HG03342 (cell line): ENCODE data around the gene MB21D2.

Source experiments
- ATAC-seq: cut with Tn5 transposase; IDR thresholded peaks from one replicate; pipeline ENCODE4 v1.9.1; 2021; ENCODE audit warnings: mild to moderate bottlenecking, moderate library complexity; ENCODE audit not compliant: unreplicated experiment

MB21D2 gene

DNA sequence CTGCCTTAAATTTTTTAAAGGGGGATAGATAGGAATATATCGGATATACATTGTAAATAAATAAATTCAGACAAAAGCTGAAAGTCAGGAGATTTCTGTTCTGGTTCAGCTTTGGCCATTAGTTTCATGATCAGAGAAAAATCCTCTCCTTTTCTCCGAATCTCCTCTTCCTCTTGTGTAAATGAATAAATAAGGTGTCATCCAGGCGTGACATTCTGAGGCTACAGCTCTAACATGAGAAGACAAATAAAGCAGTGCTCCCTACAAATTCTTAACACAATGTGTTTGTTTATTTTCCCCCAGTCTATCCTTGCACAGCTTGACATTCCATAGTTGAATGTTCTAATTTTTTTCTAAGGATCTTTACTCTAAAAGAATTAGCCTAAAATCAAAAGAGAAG is 9.4 kb upstream of the MB21D2 start:
- no peak for ATAC-seq

DNA sequence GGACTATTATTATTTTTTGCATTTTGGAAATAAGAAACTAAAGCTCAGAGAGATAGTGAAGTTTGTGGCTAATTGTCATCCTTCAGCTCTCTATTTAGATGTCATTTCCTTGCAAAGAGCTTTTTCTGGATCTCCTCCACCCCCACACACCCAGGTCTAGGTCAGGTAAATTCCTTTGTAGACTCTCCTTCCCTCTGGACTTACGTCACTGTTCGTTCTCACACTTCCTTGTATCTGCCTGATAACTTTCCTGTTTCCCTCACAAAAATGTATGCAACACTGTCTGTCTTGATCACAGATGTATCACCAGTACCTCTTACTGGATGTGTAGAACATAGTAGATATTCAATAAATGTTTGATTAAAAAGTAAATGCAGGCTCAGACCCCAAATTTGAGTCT is 6.1 kb upstream of the MB21D2 start:
- ATAC-seq: no peak

DNA sequence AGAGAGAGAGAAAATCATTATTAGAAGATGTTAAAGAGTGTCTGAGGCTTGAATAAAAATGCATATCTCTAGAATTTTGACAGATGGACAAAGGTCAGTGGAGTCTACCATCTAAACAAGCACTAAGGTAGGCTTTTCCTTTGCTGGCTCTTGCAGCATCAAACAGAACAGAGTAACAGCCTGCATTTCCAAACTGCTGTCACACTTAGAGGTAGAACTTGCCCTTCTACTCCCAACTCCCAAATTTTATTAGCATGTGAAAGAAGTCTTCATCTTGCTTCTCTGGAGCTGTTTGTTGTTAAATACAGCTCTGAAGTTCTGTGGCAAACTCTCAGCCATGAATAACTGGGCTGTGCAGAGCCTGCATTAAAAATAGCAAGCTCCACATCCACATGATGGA is 4.1 kb upstream of the MB21D2 start:
- ATAC-seq: no peak

DNA sequence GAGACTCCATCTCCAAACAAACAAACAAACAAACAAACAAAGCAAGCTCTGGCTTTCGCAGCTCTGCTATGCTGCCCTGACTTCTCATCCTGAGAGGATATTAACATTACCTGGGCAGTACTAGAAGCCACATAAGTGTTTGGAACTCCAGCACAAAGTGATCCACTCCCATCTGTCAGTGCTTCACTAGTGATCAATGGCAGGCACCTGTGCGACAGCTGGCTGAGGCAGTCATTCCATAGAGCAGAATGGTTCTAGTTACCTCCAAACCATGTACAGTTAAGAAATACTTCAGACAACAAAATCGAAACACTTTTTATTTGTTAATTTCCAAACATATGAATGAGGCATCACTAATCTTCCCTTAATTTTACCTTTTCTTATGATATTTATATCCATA is 2.8 kb upstream of the MB21D2 start:
- no peak for ATAC-seq

DNA sequence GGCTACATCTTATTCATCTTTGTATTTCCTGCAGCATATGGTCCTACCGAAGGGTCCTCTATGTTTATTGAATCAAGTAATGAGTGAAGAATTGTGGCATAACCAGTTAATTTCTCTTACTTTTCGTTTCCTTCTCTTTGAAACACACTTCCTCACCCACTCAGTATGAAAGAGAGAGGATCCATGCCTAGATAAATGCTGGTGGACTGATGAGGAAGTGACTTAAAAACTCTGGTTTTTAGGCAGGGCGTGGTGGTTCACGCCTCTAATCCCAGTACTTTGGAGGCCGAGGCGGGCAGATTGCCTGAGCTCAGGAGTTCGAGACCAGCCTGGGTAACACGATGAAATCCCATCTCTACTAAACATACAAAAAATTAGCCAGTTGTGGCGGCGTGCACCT is 2.2 kb upstream of the MB21D2 start:
- no peak for ATAC-seq

DNA sequence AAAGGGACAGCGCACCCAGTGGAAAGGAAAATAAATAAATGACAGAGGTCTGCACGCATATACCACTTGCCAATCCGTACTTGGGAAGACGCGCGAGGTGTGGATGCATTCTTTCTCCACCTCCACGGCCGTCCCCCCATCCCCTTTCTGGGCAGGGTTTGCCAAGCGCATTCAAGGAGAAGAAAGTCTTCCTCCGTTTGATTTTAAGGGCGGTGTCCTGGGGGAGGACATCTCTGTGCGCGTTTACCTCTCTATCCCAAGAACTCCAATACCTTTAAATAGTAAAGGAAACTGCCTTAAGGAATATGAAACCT is 576 bp upstream of the MB21D2 start:
- ATAC-seq: no peak

DNA sequence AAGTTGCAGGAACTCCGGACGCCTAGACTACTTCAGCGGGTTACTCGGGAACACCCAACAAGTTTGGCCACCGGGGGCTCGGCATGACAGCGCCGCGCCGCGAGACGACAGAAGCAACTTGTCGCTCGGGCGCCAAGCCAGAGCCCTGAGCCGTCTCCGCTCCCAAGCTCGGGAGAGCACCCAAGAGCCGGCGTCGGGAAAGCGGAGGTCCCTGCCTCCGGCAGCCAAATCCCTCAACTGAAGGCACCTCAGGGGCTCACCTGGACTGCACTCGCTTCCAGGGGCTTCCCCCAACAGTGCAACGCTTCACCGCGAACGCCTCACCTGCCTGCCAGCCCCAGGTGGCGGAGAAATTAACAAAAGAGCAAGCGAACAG is 640 bp downstream of the MB21D2 start:
- peak; percentile 33 for ATAC-seq

DNA sequence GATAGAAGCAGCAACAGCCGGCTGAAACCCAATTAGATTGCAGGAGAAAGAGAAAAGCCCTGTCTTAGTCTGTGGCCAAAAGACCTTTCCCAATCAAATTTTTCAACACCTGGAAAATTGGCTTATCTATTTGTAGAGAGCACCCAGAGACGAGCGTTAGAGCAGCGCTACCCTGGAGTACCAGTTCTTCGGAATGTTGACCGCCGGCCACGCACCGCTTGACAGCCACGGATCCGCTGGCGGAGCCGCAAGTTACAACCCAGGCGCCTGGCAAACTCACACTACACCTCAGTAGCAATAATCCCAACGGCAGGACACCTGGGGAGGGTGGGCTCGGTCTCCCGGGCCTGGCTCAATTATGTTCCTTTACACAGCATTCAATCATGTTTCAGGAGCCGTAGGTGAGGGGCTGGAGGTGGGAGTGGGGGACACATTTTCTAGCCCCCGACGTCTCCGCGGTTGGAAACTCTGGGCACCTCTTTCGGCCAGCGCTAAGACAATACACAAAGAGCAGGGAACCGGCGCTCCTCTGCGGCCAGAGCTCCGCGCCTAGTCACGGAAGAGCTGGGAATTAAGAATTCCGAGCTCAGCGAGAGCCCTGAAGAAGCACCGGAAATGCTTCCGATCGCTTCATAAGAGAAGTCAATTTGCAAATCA is 1.2 kb downstream of the MB21D2 start:
- peak; percentile 9 for ATAC-seq

DNA sequence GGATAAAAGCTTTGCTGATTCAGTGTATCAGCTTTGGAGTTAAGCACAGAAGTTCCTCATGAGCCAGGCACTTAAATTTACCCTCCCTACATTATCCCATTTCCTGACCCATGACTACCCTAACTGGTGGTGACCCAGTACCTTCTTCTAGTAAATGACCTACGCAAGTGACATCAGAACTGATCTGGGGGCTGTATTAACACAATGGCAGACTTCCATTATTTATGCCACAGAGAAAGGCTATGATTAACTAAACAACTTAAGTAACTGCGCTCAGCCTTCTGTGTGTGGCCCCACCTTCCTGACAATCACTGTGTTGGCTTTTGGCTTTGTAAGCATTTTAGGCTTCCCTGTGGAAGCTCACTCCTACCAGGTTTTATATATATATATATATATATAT is 1.9 kb downstream of the MB21D2 start:
- ATAC-seq: no peak

DNA sequence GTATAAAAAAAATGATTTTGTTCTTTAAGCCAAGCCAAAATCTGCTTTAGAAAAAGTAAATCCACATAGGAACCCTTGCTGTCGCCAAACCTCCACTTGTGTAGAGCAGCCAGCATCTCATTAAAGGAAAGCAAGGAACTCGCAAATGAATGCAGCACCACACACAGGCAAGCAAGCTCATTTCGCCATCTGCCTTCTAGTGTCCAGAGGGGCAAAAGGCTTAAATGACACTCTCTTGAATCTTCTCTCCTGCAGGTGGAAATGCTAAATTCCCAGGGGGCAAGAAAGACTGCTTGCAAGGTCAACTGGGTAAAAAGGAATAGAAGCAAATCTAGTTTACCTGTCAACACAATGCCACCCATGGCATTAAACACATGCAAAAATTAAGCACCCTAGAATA is 2.4 kb downstream of the MB21D2 start:
- ATAC-seq: no peak

DNA sequence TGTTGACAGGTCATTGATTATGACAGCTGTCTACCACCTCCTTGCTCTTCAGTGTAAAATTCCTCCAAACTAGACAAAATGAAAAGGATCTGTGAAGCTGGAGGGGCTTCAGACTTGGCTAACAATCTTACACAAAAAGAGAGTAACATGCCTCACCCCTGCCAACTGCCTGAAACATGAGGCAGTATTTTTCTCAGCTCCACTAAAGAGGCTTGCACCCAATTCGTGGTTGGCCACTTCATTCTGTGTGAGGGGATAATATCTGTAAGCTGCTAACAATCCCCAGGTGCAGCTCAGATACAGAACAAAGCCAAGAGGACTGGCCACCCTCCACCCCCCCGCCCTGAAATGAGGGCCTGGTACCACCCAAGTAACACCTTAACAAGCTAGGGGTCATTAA is 2.8 kb downstream of the MB21D2 start:
- ATAC-seq: no peak

DNA sequence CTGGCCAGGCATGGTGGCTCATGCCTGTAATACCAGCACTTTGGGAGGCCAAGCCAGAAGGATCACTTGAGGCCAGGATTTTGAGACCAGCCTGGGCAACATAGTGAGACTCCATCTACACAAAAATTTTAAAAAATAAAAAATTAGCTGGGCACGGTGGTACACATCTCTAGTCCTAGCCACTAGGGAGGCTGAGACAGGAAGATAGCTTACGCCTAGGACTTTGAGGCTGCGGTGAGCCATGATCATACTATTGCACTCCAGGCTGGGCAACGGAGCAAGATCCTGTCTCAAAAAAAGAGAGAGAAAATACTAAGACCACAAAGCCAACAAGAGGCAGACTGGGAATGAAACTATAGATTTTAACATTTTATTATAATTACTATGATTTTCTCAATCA is 4.1 kb downstream of the MB21D2 start:
- no peak for ATAC-seq

DNA sequence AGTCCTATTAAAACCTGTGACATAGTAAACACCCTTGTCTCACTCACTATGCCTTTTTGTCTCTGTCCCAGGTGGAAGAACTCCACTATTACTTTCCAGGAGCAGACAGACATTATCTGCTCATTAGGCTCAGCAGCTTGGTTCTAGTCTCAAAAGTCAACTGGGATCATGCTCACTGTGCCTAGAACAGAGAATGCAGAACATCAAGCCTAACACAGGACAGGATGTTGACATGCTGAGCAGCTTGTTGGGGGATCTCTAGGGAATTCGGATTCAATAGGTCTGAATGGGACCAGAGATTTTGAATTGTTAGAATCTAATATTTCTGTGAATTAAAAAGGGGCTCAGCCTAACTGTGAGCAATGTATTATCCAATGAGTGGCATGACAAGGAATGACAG is 6.4 kb downstream of the MB21D2 start:
- ATAC-seq: no peak

DNA sequence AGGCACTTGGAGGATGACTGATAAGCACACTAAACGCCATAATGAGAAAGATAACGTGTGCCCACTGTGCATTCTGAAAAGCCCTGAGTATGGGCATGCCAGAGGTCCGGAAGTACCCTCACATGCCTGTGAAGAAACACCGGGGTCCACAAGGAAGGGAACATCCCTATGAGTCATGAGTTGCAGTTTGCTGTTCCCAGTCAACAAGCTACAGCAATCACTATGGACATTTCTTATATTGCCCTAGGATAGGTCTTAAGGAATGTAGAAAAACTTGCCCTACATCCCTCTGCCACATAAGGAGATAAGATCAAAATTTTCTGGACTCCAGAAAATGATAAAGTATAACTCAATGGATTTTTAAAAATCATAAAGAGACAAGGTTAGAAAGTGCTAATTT is 9.9 kb downstream of the MB21D2 start:
- ATAC-seq: no peak

DNA sequence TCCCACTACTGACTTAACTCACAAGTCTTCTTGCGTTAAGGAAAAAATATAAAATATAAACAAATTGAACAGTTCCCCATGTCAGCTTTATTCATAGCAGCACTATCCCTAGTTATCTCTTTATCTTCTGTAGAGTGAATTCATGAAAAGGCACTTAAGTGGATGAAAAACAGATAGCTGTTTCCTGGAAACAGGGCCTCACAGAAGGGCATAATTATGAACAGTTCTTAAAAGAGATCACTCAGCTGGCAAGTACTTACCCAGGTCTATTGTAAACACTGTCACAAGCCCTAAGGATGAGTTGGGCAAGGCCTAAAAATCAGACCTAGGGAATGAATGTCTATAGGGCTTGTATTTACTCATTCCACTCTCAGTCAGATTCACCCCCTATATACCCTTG is 10.7 kb downstream of the MB21D2 start:
- no peak for ATAC-seq

DNA sequence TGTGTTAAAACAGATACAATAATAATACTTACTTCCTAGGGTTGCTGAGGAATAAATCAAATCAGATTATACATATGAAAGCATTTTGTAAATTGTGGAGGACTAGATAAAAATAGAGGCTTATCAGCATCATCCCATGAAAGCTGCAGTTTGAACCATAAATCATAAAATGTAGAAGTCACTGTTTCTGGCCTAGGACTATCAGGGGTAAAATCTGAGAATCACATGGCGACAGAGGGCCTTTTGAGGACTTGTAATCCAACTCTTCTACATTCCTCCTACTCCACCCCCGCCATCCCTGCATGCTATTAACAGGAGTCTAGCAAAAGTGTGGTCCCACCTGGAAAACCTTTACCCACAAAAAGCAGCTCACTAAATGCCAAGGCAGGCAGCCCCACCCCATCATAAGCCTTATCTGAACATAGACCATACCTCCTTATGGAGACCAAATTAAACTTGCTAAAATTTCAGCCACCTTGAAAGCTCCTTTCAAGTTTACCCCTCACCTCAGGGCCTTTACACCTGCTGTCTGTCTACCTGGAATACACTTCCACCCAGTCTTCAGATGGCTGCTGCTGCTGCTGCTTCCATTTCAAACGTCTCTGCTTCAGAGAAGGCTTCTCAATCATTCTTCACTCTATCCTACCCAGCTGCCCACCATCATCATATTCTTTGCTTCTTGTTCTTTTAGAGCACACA is 11.5 kb downstream of the MB21D2 start:
- ATAC-seq: no peak

DNA sequence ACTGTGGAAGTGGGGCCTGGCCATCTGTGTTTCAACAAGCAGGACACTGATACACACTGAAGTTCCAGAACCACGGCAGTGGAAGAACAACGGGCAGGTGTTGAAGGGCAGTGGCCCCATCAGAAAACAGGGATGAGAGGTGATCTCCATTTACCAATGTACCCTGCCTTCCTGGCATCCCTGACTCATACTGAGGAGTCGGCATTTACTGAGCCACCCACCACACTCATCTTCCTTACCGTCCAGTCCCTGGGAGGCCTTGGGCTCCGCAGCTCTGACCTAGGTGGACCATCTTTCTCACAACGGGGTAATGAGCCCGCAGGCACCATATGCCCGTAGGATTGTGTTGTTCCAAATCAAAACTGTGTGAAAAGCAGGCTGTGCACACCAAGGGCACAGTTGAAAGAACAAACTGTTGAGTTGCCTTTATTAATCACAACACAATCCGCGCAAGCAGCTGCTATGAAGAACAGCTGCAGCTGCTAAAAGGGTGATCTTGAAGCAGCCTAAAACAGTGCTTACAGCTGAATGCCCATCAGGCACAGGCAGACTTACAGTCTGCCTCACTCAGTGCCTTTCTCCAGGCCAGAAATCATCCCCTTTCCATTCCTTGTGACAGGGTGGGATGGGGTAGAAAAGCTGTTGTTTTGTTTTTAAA is 12.9 kb downstream of the MB21D2 start:
- no peak for ATAC-seq

DNA sequence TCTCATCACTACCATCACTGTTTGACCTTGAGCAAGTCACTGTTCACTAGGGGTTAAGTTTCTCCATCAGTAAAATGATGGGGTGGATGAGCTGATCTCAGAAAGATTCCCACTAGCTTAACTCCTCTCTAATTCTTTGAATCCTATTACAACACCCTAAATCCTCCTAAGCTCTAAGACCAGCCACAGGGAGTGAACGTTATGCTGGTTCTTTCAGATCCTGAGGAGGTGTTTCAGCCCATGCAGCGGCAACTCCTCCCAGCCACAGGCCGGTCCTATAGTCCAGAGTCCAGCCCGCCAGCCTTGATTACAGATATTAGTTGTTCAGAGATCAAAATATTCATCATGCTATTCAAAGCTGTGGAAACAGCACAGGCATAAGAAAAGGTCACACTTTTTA is 15.1 kb downstream of the MB21D2 start:
- ATAC-seq: no peak

DNA sequence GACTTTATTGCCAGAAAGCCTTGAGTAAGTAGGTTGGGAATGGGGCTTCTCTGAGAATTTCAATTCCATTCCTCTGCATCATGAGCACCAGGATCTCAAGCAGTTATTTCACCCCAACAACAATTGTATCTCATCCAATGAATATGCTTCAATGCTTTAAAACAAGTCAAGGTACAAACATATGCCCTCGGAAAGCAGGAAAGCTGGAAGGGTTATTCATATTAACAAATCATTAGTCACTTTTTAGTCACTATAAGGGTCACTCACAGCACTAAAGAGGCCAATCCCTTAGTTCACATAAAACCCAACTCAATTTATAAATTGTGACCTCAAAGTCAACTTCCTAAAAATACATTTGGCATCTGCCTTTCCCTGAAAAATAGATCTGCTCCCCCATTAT is 16.2 kb downstream of the MB21D2 start:
- ATAC-seq: no peak

DNA sequence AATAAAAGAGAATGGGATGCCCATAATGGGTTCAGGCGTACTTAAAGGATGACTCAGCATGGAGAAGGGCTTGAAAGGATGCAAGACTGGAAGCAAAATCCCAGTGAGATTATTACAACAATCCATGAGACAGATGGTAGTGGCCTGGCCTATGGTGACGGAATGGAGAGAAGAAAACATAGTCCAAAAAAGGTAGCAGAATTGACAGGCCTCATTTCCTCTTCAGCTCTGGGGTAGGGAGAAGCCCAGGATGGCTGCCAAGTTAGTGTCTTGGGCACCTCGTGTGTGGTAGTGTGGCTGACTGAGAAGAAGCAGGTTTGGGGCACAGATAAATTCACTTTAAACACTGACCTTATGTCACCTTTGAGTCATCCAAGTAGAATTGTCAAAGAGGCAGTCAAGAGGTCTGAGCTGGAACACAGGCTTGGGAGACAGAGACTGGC is 18.1 kb downstream of the MB21D2 start:
- no peak for ATAC-seq

DNA sequence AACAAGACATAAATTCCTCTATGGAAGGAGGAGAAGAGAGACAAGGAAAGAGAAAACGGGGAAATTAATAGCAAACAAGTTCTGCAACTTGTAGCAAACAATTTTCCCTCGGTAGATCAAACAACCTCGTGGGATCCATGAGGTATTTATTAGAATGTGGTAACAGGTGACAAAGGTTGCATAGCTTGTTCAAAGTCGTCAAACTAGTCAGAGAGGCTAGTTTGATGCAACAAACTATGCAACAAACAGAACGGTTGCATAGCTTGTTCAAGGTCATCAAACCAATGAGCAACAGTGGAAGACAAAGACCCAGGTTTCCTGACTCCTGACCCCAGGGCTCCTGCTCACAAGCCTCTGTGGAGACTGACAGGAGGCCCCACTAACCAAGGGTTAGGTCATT is 20.7 kb downstream of the MB21D2 start:
- ATAC-seq: no peak

DNA sequence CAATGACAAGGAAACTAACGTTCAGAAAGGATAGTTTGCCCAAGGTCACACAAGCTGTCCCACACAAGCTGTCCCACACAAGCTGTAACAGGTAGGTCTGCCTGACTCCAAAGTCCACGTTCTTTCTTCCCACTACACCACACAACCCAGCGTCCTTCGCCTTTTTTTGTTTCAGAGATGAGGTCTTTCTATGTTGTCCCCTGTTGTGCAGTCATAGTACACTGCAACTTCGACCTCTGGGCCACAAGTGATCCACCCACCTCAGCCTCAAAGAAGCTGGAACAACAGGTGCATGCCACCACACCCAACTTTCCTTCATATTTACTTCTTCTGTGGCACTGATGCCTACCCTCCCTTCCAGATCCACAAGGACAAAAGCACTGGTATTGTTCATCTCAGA is 21.4 kb downstream of the MB21D2 start:
- no peak for ATAC-seq

DNA sequence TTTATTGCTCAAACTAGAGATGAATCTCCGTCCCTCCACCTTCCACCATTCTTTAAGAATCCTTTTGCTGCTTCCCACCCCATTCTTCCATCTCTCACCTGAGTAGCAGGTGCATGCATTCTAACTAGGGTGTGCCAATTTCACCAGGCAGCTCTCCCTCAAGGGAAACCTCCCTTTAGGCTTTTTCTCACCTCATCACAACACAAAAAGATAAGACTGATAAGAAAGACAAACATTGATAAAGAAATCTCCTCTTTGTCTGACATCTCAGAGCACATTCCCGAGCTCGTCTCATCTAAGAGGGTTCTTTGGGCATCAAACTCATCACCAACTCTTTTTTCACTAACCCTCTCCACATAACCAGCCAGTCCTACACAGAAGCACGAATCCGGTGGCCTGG is 23.0 kb downstream of the MB21D2 start:
- no peak for ATAC-seq
